MM.1S (cell line): ENCODE data around the gene SLC24A3.

Experiments used
- EZH2 ChIP-seq: fragments of 300-600 bp; sonication (generic); optimal IDR thresholded peaks from 2 replicates; pipeline ENCODE3; 2017; ENCODE audit warnings: low read depth, mild to moderate bottlenecking, antibody characterized with exemption, low read length, mixed read lengths
- EZH2phosphoT487 ChIP-seq: fragments of 300-600 bp; sonication (generic); IDR thresholded peaks from 2 replicates; pipeline ENCODE4 v1.6.1; 2018; ENCODE audit warnings: antibody characterized with exemption, low read length
- TF ChIP-seq, protein P1 (sequence below): fragments of 300-600 bp; sonication (generic); IDR thresholded peaks from 2 replicates; pipeline ENCODE4 v1.5.1; 2016; ENCODE audit warnings: antibody characterized with exemption, low read length, mixed read lengths

DNA sequence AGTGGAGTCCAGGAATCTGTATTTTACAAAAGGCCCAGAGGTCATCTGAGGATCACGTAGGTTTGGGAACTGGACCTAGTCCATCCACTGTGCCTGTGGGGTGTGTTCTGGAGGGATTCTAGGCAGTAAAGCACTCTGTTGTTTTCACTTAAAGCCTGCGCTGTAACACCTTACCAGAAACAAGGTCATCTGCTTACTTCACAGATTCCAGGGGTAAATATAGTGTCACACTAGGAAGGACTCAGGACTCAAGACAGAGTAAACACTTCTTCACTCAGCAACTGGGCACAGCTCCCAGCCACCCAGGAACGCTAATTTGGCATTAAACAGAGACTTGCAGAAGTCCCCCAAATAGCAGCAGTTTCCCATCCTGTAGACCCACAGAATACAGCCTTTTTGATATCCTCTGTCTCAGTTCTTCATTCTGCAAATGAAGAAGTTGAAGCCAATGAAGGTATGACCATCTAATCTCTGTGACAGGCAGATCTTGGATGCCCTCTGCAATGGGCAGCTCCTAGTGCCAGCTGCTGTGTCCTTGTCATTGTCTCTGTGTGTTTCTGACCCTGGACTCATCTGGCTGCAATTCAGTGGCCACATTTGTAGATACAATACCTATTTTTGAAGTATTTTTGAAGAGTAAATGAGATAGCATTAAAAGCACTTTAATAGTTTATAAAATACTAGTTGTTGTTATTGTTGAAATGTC lies 129.1 kb downstream of the SLC24A3 start:
- TF ChIP-seq, protein P1, sequence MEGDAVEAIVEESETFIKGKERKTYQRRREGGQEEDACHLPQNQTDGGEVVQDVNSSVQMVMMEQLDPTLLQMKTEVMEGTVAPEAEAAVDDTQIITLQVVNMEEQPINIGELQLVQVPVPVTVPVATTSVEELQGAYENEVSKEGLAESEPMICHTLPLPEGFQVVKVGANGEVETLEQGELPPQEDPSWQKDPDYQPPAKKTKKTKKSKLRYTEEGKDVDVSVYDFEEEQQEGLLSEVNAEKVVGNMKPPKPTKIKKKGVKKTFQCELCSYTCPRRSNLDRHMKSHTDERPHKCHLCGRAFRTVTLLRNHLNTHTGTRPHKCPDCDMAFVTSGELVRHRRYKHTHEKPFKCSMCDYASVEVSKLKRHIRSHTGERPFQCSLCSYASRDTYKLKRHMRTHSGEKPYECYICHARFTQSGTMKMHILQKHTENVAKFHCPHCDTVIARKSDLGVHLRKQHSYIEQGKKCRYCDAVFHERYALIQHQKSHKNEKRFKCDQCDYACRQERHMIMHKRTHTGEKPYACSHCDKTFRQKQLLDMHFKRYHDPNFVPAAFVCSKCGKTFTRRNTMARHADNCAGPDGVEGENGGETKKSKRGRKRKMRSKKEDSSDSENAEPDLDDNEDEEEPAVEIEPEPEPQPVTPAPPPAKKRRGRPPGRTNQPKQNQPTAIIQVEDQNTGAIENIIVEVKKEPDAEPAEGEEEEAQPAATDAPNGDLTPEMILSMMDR, result no peak
- TF ChIP-seq EZH2phosphoT487, result no peak
- no peak for TF ChIP-seq EZH2
